GM21528 (cell line): ENCODE measurements around the gene GNG7.
"Not testable (repeated sequence)": the region's sequence is repeated elsewhere in the genome, so short reads cannot be mapped to it uniquely, and the experiment has no call there.

Experiments
- ATAC-seq: cut with Tn5 transposase; IDR thresholded peaks from one replicate; pipeline ENCODE4 v1.9.1; 2021; ENCODE audit warnings: mild to moderate bottlenecking, moderate library complexity; ENCODE audit not compliant: unreplicated experiment, low FRiP score

GNG7 gene

DNA sequence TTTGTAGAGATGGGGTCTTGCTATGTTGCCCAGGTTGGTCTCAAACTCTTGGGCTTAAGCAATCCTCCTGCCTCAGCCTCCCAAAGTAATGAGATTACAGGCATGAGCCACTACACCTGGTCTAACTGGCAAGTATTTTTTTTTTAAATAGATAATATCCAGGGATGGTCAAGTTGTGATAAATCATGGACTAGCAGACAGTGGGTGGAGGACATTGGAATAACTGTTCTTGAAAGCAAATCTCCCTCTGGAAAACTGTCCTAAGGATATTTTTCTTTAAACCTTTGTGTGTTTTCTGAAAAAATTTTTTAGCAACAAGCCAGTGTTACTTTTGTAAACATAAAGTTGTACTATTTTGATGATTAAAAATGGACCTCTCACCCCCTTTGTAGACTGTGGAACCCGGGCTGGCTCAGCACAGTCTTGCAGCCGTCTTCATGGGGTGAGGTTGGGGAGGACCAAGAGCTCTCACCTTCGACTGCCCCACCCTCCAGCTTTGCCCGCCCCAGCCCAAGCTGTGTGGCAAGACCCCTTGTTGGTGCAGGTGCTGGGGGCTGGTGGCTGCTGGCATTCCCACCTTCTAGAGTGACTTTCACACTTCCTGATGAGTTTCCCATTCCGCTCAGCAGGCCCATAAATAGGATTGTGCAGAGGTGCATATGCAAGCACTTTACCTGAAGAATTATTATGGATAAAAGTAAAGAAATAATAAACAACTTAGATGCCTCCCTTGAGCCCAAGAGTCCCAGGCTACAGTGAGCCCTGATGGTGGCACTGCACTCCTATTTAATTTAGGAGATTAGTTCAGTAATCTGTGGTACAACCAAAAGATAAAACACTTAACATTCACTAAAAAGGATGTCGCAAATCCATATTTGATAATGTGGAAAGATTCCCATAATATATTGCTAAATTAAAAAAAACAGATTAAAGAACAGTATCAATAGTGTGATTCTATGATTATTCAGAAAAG lies 119.2 kb downstream of the GNG7 start:
- ATAC-seq, result no peak

- ATAC-seq, result not testable (repeated sequence)
These were observed 122.1 kb downstream of the GNG7 start for GRCh38 chr19:2580396-2580795.

- ATAC-seq, result no peak
These were observed 122.7 kb downstream of the GNG7 start for GRCh38 chr19:2579678-2580280.

DNA sequence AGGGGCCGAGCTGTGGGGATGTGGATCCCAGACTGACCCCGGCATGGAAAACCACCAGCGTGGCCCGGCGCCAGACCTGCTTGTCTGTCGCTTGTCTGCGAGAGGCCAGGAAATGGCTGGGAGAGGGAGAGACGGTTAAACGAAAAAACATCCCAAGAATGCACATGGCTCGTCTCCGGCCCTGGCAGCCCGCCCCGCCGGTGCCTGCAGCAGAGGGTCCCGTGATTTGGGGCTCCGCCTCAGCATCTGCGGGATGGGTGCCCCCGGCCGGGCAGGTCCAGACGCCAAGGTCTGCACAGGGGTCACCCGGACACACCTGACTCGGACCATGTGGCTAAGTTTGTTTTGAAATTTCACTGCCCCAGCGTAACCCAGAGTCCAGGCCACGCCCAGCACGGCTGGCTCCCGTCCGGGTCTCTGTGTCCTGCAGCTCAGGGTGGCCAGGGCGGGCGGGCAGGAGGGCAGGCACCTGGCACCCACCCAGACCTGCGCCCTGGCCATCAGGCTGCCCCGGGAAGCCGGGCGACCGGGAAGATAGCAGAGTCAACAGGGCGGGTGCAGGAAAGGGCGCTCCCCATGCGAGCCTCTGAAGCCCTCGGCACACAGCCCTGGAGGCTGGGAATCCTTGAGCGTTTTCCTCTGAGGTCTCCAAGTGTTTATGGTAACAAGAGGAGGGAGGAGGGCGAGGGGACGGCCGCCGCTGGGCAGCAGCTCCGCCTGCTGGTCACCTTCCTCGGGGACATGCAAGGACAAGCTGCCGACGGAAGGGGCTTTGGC lies 123.4 kb downstream of the GNG7 start:
- ATAC-seq, result no peak

DNA sequence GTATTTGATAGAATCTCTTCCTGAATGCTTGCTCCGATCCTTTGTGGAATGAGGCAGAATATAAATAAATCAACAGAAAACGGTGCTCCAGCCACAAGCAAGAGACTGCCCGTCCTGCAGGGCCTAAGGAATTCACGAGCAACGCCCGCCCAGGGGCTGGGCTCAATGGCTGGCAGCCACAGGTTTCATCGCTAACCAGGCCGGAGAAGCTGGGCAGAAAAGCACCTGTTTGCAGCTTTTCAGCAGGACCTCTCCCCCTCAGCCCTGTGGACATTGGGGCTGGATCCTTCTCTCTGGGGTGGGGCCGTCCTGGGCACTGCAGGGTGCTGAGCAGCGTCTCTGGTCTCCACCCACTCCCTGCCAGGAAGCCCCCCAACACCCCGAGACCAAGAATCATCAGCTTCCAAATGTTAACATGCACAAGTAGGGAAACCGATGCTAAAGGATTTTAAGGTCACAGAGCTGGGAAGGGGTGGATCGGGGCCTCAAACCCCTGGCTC lies 124.1 kb downstream of the GNG7 start:
- no peak for ATAC-seq

- ATAC-seq, result no peak
These were observed 124.7 kb downstream of the GNG7 start for GRCh38 chr19:2577722-2578335.

DNA sequence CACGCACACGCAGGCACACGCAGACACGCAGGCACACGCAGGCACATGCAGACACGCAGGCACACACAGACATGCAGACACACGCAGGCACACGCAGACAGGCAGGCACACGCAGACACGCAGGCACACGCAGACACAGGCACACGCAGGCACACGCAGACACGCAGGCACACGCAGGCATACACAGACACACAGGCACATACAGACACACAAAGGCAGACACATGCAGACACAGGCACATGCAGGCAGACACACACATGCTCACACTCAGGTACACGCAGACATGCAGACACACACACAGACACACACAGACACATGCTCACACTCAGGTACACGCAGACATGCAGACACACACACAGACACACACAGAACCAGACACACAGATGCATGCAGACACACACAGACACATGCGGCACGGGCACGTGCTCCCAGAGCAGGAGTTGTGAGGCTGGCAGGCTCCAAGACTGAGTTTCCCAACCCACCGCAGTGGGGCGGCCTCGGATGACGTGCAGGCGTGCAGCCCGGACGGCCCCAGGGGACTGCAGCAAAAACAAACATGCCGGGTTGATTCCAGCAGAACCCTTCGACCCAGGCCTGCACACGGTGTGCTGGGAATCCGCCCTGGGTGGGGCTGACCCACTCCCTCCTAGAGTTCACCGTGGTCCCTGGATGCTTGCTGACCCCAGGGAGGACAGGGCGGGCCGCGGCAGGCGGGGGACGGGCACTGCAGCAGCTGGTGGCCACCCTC lies 126.6 kb downstream of the GNG7 start:
- ATAC-seq, result no peak

- no peak for ATAC-seq
These were observed 127.4 kb downstream of the GNG7 start for GRCh38 chr19:2574971-2575630.

DNA sequence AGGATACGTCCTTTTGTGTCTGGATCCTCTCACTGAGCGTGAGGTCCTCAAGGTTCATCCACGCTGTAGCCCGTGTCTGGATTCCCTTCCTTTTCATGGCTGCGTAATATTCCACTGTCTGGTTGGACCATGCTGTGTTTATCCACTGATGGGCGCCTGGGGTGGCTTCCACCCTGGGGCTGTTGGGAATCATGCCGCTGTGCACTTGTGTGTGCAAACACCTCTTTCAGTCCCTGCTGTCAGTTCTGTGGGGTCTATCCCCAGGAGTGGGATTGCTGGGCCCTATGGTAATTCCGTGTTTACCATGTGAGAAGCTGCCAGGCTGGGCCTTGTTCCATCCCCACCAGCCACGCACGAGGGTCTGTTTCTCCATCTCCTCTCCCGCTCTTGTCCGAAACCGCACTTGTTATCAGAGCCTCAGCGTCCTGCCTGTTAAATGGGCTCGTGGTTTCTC lies 128.0 kb downstream of the GNG7 start:
- no peak for ATAC-seq

GRCh38 chr19:2573916-2574315 lies 128.6 kb downstream of the GNG7 start:
- no peak for ATAC-seq

DNA sequence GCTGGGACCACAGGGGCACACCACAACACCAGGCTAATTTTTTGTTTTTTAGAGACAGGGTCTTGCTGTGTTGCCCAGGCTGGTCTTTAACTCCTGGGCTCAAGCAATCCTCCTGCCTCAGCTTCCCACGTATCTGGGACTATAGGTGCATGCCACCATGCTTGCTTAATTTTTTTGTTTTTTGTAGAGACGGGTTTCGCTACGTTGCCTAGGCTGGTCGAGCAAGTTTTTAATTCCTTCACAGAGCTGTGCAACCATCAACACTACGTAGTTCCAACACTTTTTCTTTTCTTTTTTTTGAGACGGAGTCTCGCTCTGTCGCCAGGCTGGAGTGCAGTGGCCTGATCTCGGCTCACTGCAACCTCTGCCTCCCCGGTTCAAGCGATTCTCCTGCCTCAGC lies 130.3 kb downstream of the GNG7 start:
- not testable (repeated sequence) for ATAC-seq

GRCh38 chr19:2569596-2570465 lies 132.7 kb downstream of the GNG7 start:
- no peak for ATAC-seq

GRCh38 chr19:2567996-2568395 lies 134.5 kb downstream of the GNG7 start:
- ATAC-seq, result no peak

DNA sequence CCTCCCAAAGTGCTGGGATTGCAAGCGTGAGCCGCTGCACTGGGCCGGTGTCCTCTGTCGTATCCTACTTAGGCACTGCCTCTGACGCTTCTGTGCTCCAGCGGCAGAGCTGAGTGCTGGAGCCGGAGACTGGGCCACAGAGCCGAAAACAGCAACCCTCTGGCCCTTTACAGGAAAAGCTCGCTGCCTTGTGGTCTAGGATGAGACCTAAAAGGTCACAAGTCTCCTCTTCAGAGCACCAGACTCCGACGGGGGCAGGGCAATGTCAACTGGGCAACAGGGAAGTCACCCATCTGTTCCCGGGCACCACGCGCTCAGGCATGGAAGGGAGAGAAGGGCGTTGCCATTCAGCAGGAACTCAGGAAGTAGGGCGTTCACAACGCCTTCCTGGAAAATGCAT lies 134.9 kb downstream of the GNG7 start:
- no peak for ATAC-seq

DNA sequence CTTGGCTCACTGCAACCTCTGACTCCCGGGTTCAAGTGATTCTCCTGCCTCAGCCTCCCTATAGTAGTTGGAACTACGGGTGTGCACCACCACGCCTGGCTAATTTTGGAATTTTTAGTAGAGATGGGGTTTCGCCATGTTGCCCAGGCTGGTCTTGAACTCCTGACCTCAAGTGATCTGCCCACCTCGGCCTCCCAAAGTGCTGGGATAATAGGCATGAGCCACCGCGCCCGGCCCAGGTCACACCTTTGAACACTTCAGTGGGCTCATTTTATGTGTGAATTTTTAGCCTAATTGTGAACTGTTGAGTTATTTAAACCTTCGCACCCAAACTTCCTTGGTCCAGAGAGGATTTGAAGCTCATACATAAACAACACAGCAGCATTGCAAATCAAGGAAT lies 138.9 kb downstream of the GNG7 start:
- not testable (repeated sequence) for ATAC-seq

- ATAC-seq, result peak; percentile 76
These were observed 140.6 kb downstream of the GNG7 start for GRCh38 chr19:2561895-2562294.

DNA sequence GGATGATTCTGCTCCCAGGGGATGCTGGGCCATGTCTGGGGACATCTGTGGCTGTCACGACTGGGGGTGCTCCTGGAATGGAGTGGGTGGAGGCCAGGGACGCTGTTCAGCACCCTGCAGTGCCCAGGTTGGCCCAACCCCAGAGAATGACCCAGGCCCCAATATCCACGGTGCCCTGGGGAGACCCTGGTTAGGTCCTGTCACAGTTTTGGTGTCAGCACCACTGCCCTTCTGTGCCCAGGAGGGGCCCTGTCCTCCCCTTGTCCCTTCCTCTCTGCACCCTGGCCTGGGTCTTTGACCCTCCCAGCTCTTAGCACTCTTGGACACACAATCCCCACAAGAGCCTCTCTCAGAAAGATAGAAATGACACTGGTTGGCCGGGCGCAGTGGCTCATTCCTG lies 141.3 kb downstream of the GNG7 start:
- ATAC-seq, result no peak

DNA sequence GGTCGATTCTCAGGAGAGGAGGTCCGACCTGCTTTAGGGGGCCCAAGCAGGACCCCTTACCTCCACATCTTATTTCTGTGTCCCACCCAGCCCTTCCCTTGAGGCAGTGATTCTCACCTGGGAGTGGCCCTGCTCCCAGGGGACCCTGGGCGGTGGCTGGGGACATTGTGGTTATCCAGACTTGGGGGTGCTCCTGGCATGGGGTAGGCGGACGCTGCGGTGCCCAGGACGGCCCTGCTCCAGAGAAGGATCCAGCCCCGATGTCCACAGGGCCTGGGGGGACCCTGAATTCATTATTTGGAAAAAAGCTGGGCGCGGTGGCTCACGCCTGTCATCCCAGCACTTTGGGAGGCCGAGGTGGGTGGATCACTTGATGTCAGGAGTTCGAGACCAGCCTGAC lies 142.1 kb downstream of the GNG7 start:
- ATAC-seq, result no peak
